HG03103 (cell line): ENCODE results near the gene POLG.
A peak's percentile ranks its signal among the peaks of the same experiment; 100 is the strongest.

Source experiments
- ATAC-seq: cut with Tn5 transposase; IDR thresholded peaks from one replicate; pipeline ENCODE4 v1.9.1; 2021; ENCODE audit warnings: low read depth; ENCODE audit not compliant: unreplicated experiment

POLG gene

DNA sequence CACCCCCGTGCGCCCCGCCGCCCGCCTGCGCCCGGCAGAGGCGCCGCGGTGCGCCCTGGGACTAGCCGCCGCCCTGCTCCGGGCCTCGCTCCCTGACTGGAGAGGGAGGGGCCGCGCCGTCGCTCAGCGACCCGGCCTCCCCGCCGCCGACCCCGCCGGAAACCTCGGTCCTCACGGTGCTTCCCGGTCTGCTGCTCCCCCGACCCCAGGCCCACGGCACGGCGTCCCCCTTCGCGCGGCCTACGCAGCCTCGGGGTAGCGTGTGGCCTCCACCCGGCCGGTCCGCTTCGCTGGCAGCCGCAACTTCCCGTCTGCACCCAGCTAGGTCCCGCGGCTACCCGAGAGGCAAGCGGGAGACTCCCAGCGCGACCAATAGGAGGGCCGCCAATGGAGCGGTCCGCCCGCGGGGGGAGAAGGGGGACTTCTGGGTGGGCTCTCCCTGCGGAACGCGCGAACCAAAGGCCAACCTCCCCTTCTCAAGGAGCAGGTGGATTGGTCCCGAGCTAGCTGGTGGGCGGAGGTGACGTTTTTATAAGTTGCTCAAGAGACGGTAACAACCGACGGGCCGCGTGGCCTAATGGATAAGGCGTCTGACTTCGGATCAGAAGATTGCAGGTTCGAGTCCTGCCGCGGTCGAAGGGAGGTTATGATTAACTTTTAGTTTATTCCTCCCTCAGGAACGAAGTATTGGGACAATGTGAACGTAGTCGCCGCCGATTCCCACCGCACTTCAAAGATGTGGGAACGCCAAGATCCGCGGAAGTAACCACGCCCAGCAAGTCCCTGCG is at the start of gene POLG:
Gene POLG, minus strand, starts transcription at position 315 of the 788 bp plus-strand sequence. CDS start 1,070 bp downstream, outside the sequence.
- ATAC-seq = peak; percentile 79

DNA sequence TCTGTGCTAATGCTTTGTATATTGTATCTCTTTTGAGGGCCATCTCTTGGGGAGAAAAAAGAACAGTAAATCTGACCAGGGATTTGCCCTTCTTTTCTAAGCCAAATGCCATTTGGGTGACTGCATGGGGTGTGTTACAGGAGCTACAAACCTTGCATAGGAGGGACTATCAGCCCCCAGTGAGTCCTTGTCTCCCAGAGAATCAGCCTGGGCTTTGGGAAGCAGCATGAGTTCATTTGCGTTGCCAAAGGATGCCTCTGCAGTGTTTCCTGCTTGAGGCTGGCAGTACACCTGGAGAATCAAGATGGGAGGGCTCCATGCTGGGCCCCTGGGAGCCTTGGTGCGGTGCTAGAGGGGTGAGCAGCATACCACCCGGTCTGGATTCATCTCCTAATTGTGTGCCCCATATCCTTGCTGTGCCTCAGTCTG is 49.6 kb upstream of the POLG start:
- ATAC-seq = no peak

DNA sequence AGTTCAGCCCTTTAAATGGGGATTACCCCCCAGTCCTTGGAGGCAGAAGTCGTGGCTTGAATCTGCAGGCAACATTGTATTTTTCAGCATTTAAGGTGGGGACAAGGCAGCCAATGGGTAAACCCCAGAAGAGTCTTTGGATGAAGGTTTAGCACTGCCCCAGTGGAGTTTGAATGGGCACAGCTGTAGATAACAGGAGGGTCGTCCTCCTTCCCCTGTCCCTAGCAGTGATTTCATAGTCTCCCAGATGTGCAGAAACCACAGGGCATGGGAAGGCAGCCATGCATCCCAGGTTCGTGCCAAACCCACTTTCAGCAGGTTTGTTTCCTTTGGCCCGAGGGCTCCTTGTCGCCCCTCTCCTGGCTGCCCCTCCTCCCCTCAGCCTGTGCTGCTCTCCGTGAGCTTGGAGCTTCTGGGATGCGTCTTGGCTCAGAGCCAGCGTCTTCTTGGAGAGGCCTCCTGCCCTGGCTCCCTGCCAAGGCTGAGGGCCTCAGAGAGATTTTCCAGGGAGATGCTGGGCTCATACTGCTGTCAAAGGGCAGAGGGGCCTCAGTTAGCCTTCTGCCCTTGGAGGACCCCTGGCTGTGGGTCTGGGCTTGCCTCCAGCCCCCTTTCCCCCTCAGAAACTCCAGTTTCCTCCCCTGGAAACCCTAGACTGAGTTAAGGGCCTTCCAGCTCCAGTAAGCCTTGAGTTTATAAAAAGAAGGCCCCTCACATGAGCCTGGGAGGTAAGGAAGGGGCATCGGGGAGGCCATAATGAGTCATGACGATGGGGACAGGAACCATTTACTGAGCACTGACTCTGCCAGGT is 48.9 kb upstream of the POLG start:
- ATAC-seq = no peak

DNA sequence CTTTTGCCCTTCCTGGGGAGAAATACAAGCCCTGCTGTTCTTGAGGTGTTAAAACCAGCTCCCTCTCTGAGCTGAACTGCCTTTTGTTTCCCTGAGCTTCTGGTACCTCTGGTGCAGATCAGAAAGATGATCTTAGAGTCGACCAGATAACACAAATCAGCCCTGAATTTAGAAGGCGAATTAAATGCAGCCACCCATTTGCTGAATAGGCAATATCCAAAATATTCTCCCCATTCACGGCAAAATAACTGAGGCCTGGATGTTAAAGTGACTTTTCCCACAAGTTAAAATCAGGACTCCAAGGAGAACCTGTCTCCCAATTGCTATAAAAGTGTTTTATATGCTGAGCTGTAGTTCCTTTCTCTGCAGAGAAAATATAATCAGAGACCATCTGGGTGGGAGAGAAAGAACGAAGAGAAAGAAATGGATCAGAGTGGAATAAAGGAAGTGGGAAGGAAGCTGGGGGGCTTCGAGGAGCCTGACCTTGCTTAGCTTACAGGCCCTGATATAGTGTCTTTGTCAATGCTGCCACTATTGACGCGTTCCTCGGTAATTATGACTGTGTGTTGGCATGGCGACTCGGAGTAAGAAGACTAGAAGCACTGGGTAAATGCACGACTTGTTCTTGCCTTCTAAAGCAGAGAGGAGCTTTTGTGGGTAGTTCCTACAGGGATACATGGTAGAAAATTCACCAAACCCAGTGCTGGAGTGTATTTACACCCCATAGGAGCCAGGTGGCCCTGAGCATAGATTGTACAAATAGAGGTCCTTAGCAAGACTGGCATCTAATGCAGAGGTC is 47.5 kb upstream of the POLG start:
- ATAC-seq = no peak

DNA sequence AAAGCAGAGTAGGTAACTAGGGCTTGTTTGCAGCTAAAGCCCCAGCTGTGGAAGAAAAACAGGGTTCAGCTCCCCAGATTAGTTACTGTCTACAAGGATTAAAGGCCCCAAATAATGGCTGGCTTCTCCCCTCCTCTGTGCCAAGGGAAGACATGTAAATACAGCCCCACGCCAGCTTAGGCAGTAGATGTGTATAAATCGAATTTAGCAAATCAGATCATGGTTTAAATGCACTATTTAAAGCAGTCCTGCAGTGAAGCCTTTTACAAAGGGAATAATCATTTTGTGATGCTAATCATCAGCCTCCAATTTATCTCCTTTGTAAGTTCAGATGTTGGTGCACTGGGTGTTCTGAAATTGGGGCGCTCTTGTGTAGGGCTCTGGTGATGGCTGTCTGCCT is 46.7 kb upstream of the POLG start:
- ATAC-seq = no peak

DNA sequence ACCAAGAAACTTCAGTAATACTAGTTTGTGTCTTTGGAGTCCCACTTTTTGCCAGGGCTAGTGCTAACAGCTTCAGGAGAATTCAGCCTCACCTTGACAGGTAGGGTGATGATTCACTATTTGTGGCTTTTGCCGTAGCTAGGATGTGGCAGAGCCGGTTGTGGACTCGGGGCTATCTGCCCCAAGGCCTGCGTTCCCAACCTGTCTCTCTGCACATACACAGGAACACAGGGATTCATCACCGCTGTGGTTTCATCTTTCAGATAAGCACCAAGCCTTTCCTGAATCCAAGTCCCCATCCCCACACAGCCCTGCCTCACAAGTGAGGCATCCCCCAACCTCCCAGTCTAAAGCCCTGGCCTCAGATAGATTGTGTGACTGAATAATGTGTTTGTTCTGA is 45.2 kb upstream of the POLG start:
- ATAC-seq = no peak

DNA sequence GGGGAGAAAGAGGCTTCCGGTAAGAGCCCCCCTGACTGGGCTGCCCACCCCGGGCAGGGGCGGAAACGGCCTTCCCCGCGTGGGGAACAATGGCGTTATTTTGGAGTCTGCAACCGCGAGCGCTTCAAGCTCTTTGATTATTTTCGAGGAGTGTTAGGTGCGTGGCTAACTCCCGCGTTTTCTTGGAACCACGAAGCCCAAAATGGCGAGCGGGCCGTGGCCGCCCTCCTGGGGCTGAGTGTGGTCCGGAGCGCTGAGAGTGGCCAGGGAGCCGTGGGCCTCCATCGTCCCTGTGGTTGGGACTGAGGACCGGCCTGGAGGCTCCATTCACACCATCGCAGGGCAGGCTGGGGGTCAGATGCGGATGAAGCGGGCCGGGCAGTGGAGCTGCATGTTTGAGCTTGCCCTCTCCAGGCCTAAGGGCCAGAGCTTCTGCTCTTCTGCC is 44.6 kb upstream of the POLG start:
- ATAC-seq = no peak

DNA sequence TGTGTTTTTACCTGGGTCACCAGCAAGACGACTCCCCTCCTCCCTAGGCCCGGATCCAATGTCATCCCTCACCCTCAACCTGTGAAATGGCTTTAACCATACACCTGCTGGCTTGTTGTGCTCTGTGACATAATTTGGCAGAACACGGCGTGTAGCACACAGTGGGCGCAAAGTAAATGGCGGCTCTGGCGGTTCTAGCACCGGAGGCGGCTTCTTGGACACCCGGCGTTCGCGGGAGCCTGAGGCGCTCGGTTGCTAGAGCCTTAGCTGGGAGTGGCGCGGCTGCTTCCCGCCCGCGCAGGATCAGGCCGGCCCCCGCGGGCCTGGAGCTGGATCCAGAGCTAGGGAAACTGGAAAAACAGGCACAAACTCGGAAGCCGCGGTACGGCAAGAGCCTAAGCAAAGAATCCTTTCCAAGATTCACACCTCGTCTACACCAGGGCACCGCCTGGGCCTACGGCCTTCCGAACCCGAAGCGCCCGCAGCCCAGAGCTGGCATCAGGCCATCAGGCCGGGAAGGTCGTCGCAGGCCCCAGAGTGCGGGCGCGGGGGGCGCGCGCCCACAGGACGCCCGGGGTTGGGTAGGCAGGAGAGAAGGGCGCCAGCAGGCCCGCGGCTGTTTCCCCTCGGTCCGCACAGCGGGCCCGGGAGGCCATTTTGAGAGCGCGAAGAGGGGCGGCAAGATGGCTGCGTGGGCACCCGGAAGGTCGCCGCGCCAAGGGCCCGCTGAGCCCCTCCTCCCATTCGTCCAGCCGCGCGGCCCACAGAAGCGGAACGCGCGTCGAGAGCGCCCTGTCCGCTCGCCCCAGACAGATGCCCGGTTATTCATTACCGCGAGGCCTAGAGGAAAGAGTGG is 43.9 kb upstream of the POLG start:
- ATAC-seq = no peak

DNA sequence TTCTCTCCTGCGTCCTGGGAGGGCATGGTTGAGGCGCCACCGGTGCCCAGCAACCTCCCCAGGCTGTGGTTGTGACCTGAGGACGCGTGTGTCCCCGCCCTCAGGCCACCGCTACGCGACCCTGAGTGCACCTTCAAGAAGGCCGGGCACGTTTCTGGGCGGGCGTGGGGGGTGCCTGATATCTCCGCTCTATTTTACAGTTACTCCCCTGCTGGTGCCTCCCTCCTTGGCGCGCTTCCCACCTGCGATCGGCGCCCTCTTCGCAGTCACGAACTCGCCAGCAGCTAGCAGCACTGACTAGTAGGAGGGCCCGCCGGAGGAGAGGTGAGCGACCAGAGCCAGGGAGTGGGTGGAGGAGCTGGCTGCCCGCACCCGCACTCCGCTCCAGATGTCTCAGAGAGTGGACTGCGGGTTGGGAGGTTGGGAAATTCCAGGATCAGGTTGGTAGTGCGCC is 43.2 kb upstream of the POLG start:
- ATAC-seq = no peak

DNA sequence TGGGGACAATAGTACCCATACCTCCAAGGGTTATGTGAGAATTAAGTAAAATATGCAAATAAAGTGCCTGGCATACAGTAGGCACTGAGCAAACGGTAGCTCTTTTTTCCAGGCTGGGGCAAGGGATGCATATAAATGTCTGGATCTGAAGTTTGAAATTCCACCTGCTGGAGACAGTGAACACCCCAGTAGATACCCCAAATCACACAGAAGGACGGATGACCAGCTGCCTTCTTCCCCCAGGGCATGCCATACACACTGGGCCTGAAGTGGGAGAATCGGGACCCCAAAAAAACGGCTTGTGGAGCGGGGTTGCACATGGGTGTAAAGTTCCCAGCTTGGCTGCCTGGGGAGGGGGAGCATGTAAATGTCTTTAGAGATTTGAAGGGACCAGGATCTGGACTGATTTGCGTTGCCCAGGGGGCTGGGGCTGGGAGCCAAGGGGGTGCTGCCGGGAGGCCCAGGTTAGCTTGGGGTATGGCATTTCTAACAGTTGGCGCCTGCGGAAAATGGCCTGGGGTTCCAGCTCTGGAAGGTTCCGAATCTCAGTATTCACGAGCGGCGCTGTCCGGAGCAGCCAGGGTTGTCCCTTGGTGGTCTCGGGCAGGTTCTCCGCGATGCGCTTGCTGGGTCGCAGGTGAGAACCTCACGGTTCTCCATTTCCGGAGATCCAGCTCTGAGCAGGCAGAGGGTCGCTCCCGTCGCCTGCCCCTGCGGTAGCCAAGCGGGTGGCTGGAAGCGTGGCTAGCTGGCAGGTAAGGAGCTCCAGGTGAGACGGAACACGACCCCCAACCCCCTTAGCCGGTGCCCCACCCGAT is 42.6 kb upstream of the POLG start:
- no peak for ATAC-seq

DNA sequence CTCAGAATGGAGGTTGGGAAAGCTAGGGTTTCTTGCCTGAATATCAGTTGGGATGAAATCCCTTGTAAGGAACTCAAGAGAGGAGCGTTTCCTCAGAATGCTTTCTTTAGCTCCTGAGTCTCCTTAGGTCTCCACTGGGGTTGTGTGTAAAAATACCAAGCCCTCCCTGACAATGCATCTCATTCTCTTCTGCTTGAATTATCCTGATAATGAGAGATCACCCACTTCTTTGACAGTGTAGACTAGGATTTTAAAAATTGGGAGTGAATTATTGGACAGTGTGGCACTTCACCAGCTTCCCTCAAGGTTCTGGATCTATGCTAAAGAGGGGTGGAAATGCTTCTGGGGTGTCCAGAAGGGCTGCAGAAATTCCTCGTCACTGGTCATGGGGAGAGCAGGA is 41.8 kb upstream of the POLG start:
- ATAC-seq = no peak

DNA sequence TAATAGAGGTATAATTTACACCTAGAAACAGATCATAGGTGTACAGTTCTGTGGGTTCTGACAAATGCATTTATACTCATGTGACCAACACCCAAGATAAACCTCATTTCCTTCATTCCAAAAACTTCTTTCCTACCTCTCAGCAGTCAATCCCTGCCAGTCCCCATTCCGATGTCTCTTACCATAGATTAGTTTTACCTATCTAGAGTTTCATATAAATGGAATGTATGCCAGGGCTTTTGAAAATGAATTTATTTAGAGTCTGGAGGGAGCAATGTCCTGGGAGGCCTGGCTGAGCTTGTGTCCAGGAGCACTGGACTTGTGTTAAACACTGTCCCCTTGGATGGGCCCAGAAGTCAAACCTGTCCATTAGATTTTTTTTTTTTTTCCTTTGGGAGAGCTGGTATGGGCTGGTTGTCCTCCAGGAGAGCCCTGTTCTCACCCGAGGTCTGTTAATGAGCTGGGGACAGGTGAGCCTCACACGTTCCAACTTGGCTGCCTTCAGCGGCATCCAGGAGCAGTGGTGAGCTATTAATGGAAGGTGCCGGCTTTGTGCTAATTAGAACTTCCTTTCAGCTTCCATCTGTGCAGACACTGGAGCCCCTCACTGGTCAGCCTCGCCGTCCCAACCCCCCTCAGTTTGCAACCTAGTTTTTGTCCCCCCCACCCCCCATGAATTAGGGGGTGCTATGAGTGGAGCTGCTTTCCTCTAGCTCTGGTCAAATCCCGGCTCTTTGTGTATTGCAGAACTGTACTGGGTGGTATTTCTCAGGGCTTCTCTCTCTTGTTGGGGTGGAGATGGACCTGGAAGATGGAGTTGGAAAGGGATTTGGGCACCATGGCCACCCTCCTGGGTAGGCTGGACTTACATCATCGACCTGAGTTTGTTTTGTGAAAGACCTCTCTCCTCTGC is 40.7 kb upstream of the POLG start:
- no peak for ATAC-seq

DNA sequence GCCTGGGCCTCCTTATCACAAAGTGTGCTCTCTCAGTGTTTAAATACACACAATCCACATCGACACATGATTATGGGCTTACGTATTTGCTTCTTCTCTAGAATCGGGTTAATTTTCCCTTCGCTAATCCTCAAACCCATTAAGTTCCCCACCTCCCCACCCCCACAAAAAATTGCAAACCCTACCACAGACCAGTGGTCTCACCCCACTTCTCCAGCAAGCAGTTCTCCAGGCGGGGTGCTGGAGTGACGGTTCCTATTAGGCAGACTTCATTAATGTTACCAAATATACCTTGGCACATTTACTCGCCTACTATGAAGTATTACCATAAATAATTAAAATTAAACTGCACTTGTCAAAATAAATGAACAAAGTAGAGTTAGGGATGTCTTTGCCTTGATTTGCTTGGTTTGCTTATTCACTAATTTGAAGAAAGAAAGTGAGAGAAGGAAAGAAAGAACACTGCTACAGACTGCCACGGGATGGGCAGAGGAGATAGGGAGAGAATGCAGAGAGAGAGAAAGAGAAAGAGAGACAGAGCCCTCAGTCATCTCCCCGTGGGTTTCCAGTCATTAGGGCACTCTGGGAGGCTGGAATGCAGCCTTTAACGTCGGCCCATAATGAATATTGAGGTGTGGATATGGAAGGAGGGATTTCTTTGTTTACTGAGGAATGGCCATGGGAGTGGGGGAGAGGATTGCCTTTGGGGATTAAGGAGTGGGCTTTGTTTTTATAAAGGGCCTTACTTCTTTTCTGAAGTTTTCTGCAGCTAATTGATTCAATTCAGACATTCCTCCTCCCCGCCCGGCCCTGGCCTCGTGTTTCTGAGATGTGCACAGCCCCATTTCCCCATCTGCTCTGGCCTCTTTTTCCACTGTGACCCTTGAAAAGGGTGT is 39.7 kb upstream of the POLG start:
- no peak for ATAC-seq

DNA sequence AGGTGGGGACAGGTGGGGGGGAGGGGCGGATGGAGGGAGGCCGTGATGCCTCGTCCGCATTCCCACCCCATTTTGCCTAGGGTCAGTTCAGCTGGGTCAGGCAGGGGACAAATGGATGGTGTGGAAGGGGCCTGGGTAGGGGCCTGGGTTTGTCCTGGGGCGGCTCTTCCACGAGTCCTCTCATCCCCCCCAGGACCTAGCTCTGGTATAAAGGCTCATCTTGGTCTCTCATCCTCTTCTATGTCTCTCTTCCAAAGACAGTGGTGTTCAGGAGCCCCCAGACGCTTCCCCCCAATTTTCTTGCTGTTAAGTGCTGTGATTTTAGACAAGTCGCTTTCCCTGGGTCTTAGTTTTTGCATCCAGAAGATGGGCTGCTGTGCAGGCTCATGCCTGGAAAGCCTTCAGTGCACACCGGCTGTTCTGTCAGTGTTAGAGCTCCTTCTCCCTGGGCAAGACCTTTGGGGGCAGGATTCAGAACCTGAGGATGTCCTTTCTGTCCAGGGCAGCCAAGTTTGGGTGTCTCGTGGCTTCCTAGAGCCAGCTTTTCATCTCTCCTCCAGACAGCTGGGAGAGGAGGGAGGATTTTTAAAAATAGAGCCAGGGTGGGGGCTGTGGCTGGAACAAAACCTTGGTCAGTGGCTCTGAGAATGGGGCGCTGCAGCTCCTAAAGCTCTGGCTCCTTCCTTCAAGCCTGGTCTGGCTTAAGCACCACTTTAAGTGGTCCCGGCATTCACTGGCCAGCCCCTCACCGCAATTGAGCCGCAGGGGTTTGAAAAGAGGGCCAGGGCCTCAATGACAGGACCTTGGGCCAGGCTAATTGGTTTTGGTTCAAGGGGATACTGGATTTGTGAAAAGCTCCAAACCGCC is 37.7 kb upstream of the POLG start:
- ATAC-seq = no peak

DNA sequence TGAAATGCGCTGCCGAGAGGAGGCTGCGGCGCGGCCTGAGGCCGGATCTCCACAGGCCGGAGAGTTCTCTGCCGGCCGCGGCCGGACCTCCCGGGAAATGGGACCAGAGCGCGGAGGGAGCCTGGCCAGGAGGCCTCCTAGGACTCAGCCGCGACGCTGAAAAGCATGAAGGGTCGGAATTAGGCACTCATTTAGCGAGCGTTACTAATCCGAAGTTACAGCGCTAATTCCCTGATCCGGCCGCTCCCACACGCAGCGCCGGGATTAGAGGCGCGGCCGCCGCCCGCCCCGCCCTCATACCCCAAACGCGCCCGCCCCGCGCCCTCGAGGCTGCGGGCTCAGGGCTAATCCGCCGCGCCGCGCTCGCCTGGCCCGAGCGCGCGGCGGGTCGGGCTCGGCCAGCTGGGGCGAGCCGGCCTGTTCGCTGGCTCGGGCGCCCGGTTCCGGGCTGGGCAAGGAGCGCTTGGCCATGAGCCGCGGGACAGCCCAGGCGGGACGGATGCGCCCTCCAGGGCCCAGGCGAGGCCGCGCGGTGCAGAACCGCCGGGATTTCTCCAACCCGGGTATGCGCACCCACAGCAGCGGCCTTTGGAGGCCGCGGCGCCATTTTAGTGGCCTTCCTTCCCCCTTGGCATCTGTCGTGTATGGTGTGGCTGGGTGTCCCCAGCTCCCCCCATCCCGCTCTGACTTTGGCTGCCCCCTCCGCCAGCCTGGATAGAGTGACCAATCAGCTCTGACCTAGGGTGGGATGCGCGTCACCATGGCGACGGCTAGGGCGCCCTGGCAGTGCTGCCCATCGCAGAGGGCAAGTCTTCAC is 36.8 kb upstream of the POLG start:
- no peak for ATAC-seq

DNA sequence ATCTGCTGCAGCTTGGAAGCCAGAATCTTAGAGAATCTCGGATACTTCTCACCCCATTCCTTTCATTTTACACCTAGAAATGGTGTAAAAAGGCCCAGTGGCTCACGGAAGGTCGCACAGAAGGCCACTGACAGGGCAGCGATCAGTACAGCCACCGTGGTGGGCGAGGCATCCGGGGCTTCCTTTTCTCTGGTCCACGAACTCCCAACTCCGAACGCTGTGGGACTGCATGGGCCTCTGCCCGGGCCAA is 36.3 kb upstream of the POLG start:
- no peak for ATAC-seq
